T47D (cell line): ENCODE measurements around the gene ARHGEF12.

ENCODE experiments used
- DNase-seq, 2 experiments: peaks; one replicate each; pipeline versions ENCODE4 v3.0.0 to v3.0.0-alpha.2; 2011 to 2012; ENCODE audit warnings: low read depth in 1 of 2, low spot score in 1 of 2
- JUND ChIP-seq: IDR thresholded peaks from 2 replicates; pipeline ENCODE4 v1.6.1; 2012; ENCODE audit warnings: low read depth
- in situ Hi-C: cut with HindIII; loops from 2 replicates; pipeline ENCODE4 v1.10.0; 2016; ENCODE audit warnings: low sequenced_read_pairs, low pct_unique_long_range_greater_than_20kb

ARHGEF12 gene

GRCh38 chr11:120527111-120527761 lies 191.0 kb downstream of the ARHGEF12 start:
- in situ Hi-C loops, result no loop called here
- DNase-seq, result no peak
- no peak for TF ChIP-seq JUND

DNA sequence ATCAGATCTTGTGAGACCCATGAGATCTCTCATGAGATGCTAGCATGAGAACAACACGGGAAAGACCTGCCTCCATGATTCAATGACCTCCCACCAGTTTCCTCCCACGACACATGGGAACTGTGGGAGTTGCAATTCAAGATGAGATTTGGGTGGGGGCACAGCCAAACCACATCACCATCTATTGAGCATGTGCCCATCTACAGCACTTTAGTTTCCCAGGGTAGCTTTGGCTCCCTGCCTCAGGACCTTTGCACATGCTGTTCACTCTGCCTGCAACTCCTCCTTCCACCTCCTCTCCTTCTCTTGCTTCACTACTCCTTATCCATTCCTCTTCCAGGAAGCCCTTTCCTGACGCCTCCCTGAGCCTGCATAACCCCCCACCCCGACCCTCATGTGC lies 192.5 kb downstream of the ARHGEF12 start:
- TF ChIP-seq JUND, result no peak
- DNase-seq, result no peak
- in situ Hi-C loops, result no loop called here

- no peak for TF ChIP-seq JUND
- in situ Hi-C loops, result no loop called here
These were observed 193.0 kb downstream of the ARHGEF12 start for GRCh38 chr11:120529214-120529613.

GRCh38 chr11:120529911-120530310 lies 193.7 kb downstream of the ARHGEF12 start:
- in situ Hi-C loops, result no loop called here
- no peak for DNase-seq
- TF ChIP-seq JUND, result no peak

More at GRCh38 chr11:120529214-120529613, 193.0 kb downstream of the ARHGEF12 start:
- no peak for DNase-seq

GRCh38 chr11:120532082-120532831 lies 196.0 kb downstream of the ARHGEF12 start:
- in situ Hi-C loops, result no loop called here
- TF ChIP-seq JUND, result no peak
- no peak for DNase-seq

- in situ Hi-C loops, result no loop called here
- no peak for DNase-seq
- TF ChIP-seq JUND, result no peak
These were observed 196.6 kb downstream of the ARHGEF12 start for GRCh38 chr11:120532832-120533196.

DNA sequence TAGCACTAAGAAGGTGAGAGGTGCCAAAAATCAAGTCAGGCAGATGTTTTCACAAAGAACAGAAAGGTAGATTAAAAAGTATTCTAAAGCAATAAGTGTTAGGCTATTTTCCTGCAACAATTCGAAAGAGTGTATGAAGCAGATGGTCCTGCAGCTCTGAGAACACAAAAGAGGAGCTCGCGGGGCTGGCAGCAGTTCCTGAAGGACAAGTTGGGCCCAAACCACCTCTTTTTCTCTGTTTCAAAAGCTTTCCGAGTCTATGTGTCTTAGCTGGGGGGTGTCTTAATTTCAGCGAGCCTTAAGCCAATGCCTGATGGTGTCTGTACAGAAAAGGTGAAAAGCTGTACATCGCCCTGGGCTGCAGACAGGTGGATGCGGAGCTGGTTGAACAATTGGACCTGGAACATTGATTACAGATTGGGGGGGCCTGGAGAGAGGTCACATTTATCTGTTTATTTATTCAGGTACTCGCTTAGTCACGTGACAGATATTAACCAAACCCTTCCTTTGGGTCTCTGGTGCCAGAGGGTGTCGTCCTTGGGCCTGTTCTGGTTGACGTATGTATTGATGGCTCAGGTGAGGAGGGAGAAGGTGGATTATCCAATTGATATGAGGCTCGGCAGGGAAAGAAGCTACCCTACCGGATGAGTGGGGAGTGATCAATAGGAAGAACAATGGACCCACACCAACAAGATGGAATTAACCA lies 200.0 kb downstream of the ARHGEF12 start:
- no peak for DNase-seq
- TF ChIP-seq JUND, result no peak
- in situ Hi-C loops, result no loop called here

GRCh38 chr11:120536797-120537169 lies 200.6 kb downstream of the ARHGEF12 start:
- in situ Hi-C loops, result no loop called here
- no peak for TF ChIP-seq JUND
- DNase-seq, result no peak

DNA sequence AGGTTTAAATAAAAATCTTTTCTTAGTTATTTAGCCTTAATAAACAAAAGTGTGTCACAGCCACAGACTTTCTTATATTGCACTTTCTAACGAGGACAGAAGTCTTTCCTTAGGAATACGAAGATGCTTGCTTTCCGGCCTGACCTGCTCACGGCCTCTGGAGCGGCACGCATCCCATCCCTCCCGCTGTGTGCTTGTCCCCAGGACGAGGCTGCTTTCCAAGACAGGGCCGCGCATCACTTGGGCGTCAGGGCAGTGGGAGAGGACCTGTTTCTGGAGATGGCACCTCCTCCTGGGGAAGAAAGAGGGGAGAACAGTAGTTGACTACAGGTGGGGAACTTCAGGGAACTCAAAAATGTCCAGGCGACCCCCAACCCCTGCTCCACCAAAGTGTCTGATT lies 201.8 kb downstream of the ARHGEF12 start:
- DNase-seq, result no peak
- no peak for TF ChIP-seq JUND
- in situ Hi-C loops, result no loop called here

DNA sequence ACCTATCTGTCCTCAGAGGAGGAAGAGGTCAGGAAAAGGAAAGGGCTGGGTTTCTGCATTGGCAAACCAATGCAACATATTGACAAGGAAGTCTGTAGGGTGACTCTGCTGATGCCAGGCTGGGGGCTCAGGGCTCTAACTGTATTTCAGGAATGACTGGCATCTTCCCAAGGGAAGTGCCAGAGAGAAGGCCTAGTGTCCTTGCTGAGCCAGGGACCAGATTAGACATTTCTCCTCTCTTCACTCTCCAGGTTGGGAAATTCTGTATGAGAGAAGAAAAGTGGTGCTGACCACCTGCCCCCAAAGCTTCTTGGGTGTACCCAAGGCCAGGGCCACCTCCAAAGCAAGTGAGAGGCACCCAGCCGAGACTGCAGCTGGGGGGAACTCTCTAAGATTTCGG lies 202.5 kb downstream of the ARHGEF12 start:
- DNase-seq, result no peak
- TF ChIP-seq JUND, result no peak
- in situ Hi-C loops, result no loop called here
